Measurements from ENCODE around the gene TENM4. TPM values are rescaled to one million over a fixed set of nuclear protein-coding genes. Genes with fewer than 3 reads are reported as not detected.

TENM4 gene
- total RNA-seq, 1 donor from 2014 or later = 50.7 TPM

GRCh38 chr11:78801161-78801884 is 639.5 kb downstream of the TENM4 start:
- Mint-ChIP-seq H3K4me1 (ENCODE audit: low read depth, unreplicated experiment) (peaks cover 26% of the 10 kb centered on the region), H3K27ac (ENCODE audit: unreplicated experiment) (no peak overlapping the region), H3K27me3 (ENCODE audit: unreplicated experiment) (peaks cover 2% of the 10 kb centered on the region), H3K36me3 (ENCODE audit: unreplicated experiment) (peaks cover 5% of the 10 kb centered on the region), H3K4me3 (ENCODE audit: unreplicated experiment) (no peak overlapping the region), H3K9me3 (ENCODE audit: unreplicated experiment) (peaks cover 5% of the 10 kb centered on the region)
- no peak for DNase-seq
- no peak for TF ChIP-seq CTCF (IDR thresholded peaks at IDR 0.05; ENCODE audit: partially characterized antibody, unreplicated experiment)

- H3K4me1 Mint-ChIP-seq (ENCODE audit: low read depth, unreplicated experiment) = peaks cover 25% of the 10 kb centered on the region
- TF ChIP-seq CTCF (IDR thresholded peaks at IDR 0.05; ENCODE audit: partially characterized antibody, unreplicated experiment) = no peak
- DNase-seq = no peak
- peaks cover 5% of the 10 kb centered on the region for H3K9me3 Mint-ChIP-seq (ENCODE audit: unreplicated experiment)
- H3K4me3 Mint-ChIP-seq (ENCODE audit: unreplicated experiment) = no peak overlapping the region
- H3K27ac Mint-ChIP-seq (ENCODE audit: unreplicated experiment) = no peak overlapping the region
- peaks cover 2% of the 10 kb centered on the region for H3K27me3 Mint-ChIP-seq (ENCODE audit: unreplicated experiment)
- H3K36me3 Mint-ChIP-seq (ENCODE audit: unreplicated experiment) = peaks cover 5% of the 10 kb centered on the region
These were observed 640.1 kb downstream of the TENM4 start for GRCh38 chr11:78800756-78801155.

- Mint-ChIP-seq H3K4me3 (ENCODE audit: unreplicated experiment) (no peak overlapping the region), H3K27me3 (ENCODE audit: unreplicated experiment) (peaks cover 2% of the 10 kb centered on the region), H3K27ac (ENCODE audit: unreplicated experiment) (no peak overlapping the region), H3K9me3 (ENCODE audit: unreplicated experiment) (peaks cover 5% of the 10 kb centered on the region), H3K36me3 (ENCODE audit: unreplicated experiment) (peaks cover 5% of the 10 kb centered on the region), H3K4me1 (ENCODE audit: low read depth, unreplicated experiment) (peaks cover 29% of the 10 kb centered on the region)
- no peak for TF ChIP-seq CTCF (IDR thresholded peaks at IDR 0.05; ENCODE audit: partially characterized antibody, unreplicated experiment)
- DNase-seq = no peak
These were observed 640.6 kb downstream of the TENM4 start for GRCh38 chr11:78800096-78800690.

- peak; percentile 94 for TF ChIP-seq CTCF (IDR thresholded peaks at IDR 0.05; ENCODE audit: partially characterized antibody, unreplicated experiment)
- no peak overlapping the region for H3K27ac Mint-ChIP-seq (ENCODE audit: unreplicated experiment)
These were observed 642.2 kb downstream of the TENM4 start for GRCh38 chr11:78798663-78799062.

GRCh38 chr11:78797559-78797958 is 643.3 kb downstream of the TENM4 start:
- Mint-ChIP-seq H3K4me3 (ENCODE audit: unreplicated experiment) (no peak overlapping the region), H3K27me3 (ENCODE audit: unreplicated experiment) (peaks cover 2% of the 10 kb centered on the region), H3K4me1 (ENCODE audit: low read depth, unreplicated experiment) (peaks cover 37% of the 10 kb centered on the region), H3K27ac (ENCODE audit: unreplicated experiment) (no peak overlapping the region), H3K36me3 (ENCODE audit: unreplicated experiment) (peaks cover 16% of the 10 kb centered on the region), H3K9me3 (ENCODE audit: unreplicated experiment) (peaks cover 7% of the 10 kb centered on the region)
- DNase-seq = no peak
- TF ChIP-seq CTCF (IDR thresholded peaks at IDR 0.05; ENCODE audit: partially characterized antibody, unreplicated experiment) = no peak

More at GRCh38 chr11:78798663-78799062, 642.2 kb downstream of the TENM4 start:
- H3K4me1 Mint-ChIP-seq (ENCODE audit: low read depth, unreplicated experiment) = peaks cover 37% of the 10 kb centered on the region
- peaks cover 7% of the 10 kb centered on the region for H3K9me3 Mint-ChIP-seq (ENCODE audit: unreplicated experiment)
- peaks cover 2% of the 10 kb centered on the region for H3K27me3 Mint-ChIP-seq (ENCODE audit: unreplicated experiment)
- H3K36me3 Mint-ChIP-seq (ENCODE audit: unreplicated experiment) = peaks cover 15% of the 10 kb centered on the region
- H3K4me3 Mint-ChIP-seq (ENCODE audit: unreplicated experiment) = no peak overlapping the region
- peak; percentile 89 for DNase-seq
